Measurements from ENCODE around the gene HHAT.

Gene HHAT

DNA sequence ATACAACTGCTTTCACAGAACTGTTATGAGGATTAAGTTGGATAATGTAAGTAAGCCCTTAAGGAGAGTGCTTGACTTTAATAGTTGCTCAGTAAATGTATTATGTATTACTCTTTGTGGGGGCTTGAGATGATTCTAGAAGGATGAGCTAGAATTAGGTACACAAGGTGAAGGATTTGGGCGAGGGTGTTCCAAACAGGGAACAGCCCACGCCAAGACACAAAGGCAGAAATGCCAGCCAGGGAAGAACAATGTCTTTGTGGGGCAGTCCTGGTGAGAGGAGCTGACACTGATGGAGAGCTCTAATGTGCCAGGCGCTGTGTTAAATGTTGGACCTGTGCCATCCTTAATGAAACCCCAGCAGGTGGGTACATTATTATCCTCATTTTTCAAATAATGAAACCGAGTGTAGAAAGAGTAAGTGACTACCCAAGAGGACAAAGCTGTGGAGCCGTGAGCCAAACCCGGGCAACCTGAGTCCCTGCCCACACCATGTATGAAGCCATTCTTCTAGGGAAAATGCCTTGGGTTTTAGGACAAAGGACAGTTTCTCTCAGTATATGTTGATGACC lies 362.4 kb downstream of the HHAT start:
- H2AFZ ChIP-seq (ENCODE audit: low read length), result no peak overlapping the region
- no peak for TF ChIP-seq EZH2phosphoT487 (IDR thresholded peaks at IDR 0.05; ENCODE audit: borderline replicate concordance)
- TF ChIP-seq, protein P1, sequence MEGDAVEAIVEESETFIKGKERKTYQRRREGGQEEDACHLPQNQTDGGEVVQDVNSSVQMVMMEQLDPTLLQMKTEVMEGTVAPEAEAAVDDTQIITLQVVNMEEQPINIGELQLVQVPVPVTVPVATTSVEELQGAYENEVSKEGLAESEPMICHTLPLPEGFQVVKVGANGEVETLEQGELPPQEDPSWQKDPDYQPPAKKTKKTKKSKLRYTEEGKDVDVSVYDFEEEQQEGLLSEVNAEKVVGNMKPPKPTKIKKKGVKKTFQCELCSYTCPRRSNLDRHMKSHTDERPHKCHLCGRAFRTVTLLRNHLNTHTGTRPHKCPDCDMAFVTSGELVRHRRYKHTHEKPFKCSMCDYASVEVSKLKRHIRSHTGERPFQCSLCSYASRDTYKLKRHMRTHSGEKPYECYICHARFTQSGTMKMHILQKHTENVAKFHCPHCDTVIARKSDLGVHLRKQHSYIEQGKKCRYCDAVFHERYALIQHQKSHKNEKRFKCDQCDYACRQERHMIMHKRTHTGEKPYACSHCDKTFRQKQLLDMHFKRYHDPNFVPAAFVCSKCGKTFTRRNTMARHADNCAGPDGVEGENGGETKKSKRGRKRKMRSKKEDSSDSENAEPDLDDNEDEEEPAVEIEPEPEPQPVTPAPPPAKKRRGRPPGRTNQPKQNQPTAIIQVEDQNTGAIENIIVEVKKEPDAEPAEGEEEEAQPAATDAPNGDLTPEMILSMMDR (conservative IDR thresholded peaks at IDR 0.05; ENCODE audit: low read length), result no peak
- no peaks in the 10 kb centered on the region for H4K20me1 ChIP-seq (ENCODE audit: insufficient read depth, low read length, poor library complexity, severe bottlenecking)

DNA sequence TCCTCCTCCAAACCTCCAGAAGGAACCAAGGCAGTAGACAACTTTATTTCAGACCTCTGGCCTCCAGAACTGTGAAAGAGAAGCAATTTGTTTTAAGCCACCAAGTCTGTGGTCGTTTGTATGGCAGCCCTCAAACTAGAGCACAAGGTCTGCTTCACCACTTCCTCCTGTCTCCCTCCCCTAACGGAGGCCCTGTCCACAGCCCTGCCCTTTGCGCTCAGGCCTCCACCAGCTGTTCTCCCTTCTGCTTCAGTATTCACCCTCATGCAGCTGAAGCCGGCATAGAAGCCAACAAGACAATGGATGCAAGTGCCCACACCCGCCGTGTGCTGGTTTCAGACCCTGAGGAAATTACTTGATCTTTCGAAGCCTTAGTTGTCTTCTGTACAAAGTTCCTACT lies 364.1 kb downstream of the HHAT start:
- no peaks in the 10 kb centered on the region for H4K20me1 ChIP-seq (ENCODE audit: insufficient read depth, low read length, poor library complexity, severe bottlenecking)
- H3K4me3 ChIP-seq (ENCODE audit: low read length, poor library complexity, severe bottlenecking), result no peak overlapping the region
- H3K9me3 ChIP-seq (ENCODE audit: insufficient read depth, low read depth, low read length), result no peaks in the 10 kb centered on the region
- no peaks in the 10 kb centered on the region for H3K79me2 ChIP-seq (ENCODE audit: insufficient read depth, low read length)
- TF ChIP-seq, protein P1 (conservative IDR thresholded peaks at IDR 0.05; ENCODE audit: low read length), result no peak
- no peak for TF ChIP-seq EZH2phosphoT487 (IDR thresholded peaks at IDR 0.05; ENCODE audit: borderline replicate concordance)
- H3K9me2 ChIP-seq (replicated peaks; ENCODE audit: low read depth, low read length), result no peaks in the 10 kb centered on the region
- peak overlapping the region; percentile 71; the same call in 1 of the 2 replicates for H2AFZ ChIP-seq (ENCODE audit: low read length)
- H3K4me1 ChIP-seq (ENCODE audit: insufficient read depth, low read length, poor library complexity, severe bottlenecking), result peaks cover 85% of the 10 kb centered on the region
- no peaks in the 10 kb centered on the region for H3K36me3 ChIP-seq (ENCODE audit: insufficient read depth, low read length)
- peak overlapping the region; percentile 5 for H3K9ac ChIP-seq (ENCODE audit: low read depth, low read length, poor library complexity, severe bottlenecking)
- no peaks in the 10 kb centered on the region for H3K27me3 ChIP-seq (ENCODE audit: insufficient read depth, low read length, poor library complexity, severe bottlenecking)
- H3F3A ChIP-seq (ENCODE audit: low read depth), result 0 out of 2 replicates have a peak, but pooled peaks cover 3% of the 10 kb centered on the region
- peak overlapping the region; percentile 18 for H3K4me2 ChIP-seq (ENCODE audit: low read depth, low read length, poor library complexity, severe bottlenecking)

More for the DNA sequence above, 362.4 kb downstream of the HHAT start:
- H3K79me2 ChIP-seq (ENCODE audit: insufficient read depth, low read length), result no peaks in the 10 kb centered on the region
- H3F3A ChIP-seq (ENCODE audit: low read depth), result no peaks in the 10 kb centered on the region
- H3K4me2 ChIP-seq (ENCODE audit: low read depth, low read length, poor library complexity, severe bottlenecking), result peak overlapping the region; percentile 47
- H3K9ac ChIP-seq (ENCODE audit: low read depth, low read length, poor library complexity, severe bottlenecking), result peak overlapping the region; percentile 43
- no peaks in the 10 kb centered on the region for H3K9me2 ChIP-seq (replicated peaks; ENCODE audit: low read depth, low read length)
- no peak overlapping the region for H3K4me3 ChIP-seq (ENCODE audit: low read length, poor library complexity, severe bottlenecking)
- no peaks in the 10 kb centered on the region for H3K9me3 ChIP-seq (ENCODE audit: insufficient read depth, low read depth, low read length)
- H3K27me3 ChIP-seq (ENCODE audit: insufficient read depth, low read length, poor library complexity, severe bottlenecking), result no peaks in the 10 kb centered on the region
- no peaks in the 10 kb centered on the region for H3K36me3 ChIP-seq (ENCODE audit: insufficient read depth, low read length)
- H3K4me1 ChIP-seq (ENCODE audit: insufficient read depth, low read length, poor library complexity, severe bottlenecking), result peaks cover 68% of the 10 kb centered on the region

DNA sequence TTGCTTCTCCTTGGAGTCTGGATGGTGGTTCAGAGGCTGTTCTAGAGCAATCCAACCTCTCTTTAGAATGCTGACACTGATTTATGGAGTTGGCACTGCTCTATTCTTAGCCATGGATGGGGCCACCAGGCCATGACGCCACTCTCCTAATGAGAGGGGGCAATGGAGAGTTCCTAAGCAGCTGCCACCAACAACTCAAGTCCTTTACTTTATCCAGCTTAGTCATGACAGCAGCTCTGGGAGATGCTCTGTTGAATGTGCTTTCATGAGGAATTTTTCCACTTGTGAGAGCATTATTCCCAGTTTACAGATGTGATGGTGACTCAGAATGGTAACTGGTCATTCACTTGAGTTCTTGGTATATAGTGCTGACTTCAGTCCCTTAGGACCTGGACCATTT lies 366.3 kb downstream of the HHAT start:
- Histone ChIP-seq H3K4me2 (ENCODE audit: low read depth, low read length, poor library complexity, severe bottlenecking) (no peak overlapping the region), H3K4me3 (ENCODE audit: low read length, poor library complexity, severe bottlenecking) (no peak overlapping the region), H3K9me2 (replicated peaks; ENCODE audit: low read depth, low read length) (no peaks in the 10 kb centered on the region), H3K36me3 (ENCODE audit: insufficient read depth, low read length) (no peaks in the 10 kb centered on the region), H3F3A (ENCODE audit: low read depth) (0 out of 2 replicates have a peak, but pooled peaks cover 3% of the 10 kb centered on the region), H4K20me1 (ENCODE audit: insufficient read depth, low read length, poor library complexity, severe bottlenecking) (no peaks in the 10 kb centered on the region), H2AFZ (ENCODE audit: low read length) (no peak overlapping the region), H3K9me3 (ENCODE audit: insufficient read depth, low read depth, low read length) (no peaks in the 10 kb centered on the region), H3K27me3 (ENCODE audit: insufficient read depth, low read length, poor library complexity, severe bottlenecking) (no peaks in the 10 kb centered on the region), H3K9ac (ENCODE audit: low read depth, low read length, poor library complexity, severe bottlenecking) (no peak overlapping the region), H3K79me2 (ENCODE audit: insufficient read depth, low read length) (no peaks in the 10 kb centered on the region), H3K4me1 (ENCODE audit: insufficient read depth, low read length, poor library complexity, severe bottlenecking) (peaks cover 76% of the 10 kb centered on the region)
- no peak for TF ChIP-seq EZH2phosphoT487 (IDR thresholded peaks at IDR 0.05; ENCODE audit: borderline replicate concordance)
- TF ChIP-seq, protein P1 (conservative IDR thresholded peaks at IDR 0.05; ENCODE audit: low read length), result no peak

Measured in Loucy (cell line).